Stimulated activated CD8-positive, alpha-beta memory T cell treated with anti-CD3 and anti-CD28 coated beads, Interleukin-7, amount 100 ng/mL, for 4 hours (primary cell): Measurements from ENCODE around the gene ZNF595.
"Not testable (repeated sequence)": the region's sequence is repeated elsewhere in the genome, so short reads cannot be mapped to it uniquely, and the experiment has no call there.

Experiments
- DNase-seq, 2 donors: peaks; one replicate each; pipeline ENCODE4 v3.0.0-alpha.2; 2020; ENCODE audit warnings: low read depth in 2 of 2

The ZNF595 gene

GRCh38 chr4:52804-53479 is at the start of gene ZNF595:
Gene ZNF595 (plus strand): TSS chr4:53321. CDS start chr4:53489, 168 bp downstream.
- peak in 1 of 2 donors; percentile 24 for DNase-seq

GRCh38 chr4:9937-10870 is 42.9 kb upstream of the ZNF595 start:
- not testable (repeated sequence) for DNase-seq

- not testable (repeated sequence) for DNase-seq
These were observed 41.9 kb upstream of the ZNF595 start for GRCh38 chr4:11095-11815.

GRCh38 chr4:11816-12417 is 41.2 kb upstream of the ZNF595 start:
- not testable (repeated sequence) for DNase-seq

- not testable (repeated sequence) for DNase-seq
These were observed 35.0 kb upstream of the ZNF595 start for GRCh38 chr4:18128-18527.

GRCh38 chr4:18589-18988 is 34.5 kb upstream of the ZNF595 start:
- not testable (repeated sequence) for DNase-seq

- DNase-seq, result not testable (repeated sequence)
These were observed 30.2 kb upstream of the ZNF595 start for GRCh38 chr4:22882-23281.

- not testable (repeated sequence) for DNase-seq
These were observed 28.8 kb upstream of the ZNF595 start for GRCh38 chr4:24359-24758.

- DNase-seq, result not testable (repeated sequence)
These were observed 25.6 kb upstream of the ZNF595 start for GRCh38 chr4:27501-27900.

GRCh38 chr4:28767-29542 is 24.2 kb upstream of the ZNF595 start:
- DNase-seq, result not testable (repeated sequence)

- not testable (repeated sequence) for DNase-seq
These were observed 19.8 kb upstream of the ZNF595 start for GRCh38 chr4:33314-33713.

- not testable (repeated sequence) for DNase-seq
These were observed 16.3 kb upstream of the ZNF595 start for GRCh38 chr4:36559-37415.

- DNase-seq, result not testable (repeated sequence)
These were observed 14.9 kb upstream of the ZNF595 start for GRCh38 chr4:38202-38601.

GRCh38 chr4:43375-43774 is 9.7 kb upstream of the ZNF595 start:
- not testable (repeated sequence) for DNase-seq

GRCh38 chr4:51253-51652 is 1.9 kb upstream of the ZNF595 start:
- DNase-seq, result not testable (repeated sequence)

- not testable (repeated sequence) for DNase-seq
These were observed 1.4 kb upstream of the ZNF595 start for GRCh38 chr4:51655-52277.

GRCh38 chr4:53521-53920 is 400 bp downstream of the ZNF595 start:
- not testable (repeated sequence) for DNase-seq

GRCh38 chr4:64733-65132 is 11.6 kb downstream of the ZNF595 start:
- not testable (repeated sequence) for DNase-seq

- no peak for DNase-seq
These were observed 18.7 kb downstream of the ZNF595 start for GRCh38 chr4:71830-72229.
